Naive thymus-derived CD4-positive, alpha-beta T cell (primary cell): Measurements from ENCODE around the gene ACSM6. TPM values are rescaled to one million over a fixed set of nuclear protein-coding genes. Genes with fewer than 3 reads are reported as not detected.
"Not testable (repeated sequence)": the region's sequence is repeated elsewhere in the genome, so short reads cannot be mapped to it uniquely, and the experiment has no call there.

Experiments
- ATAC-seq: fragments of 150-1000 bp; cut with Tn5 transposase; 2 replicates; pipeline ENCODE4 v1.10.0; 2021; ENCODE audit warnings: mild to moderate bottlenecking, moderate library complexity
- CTCF ChIA-PET: fragments of 350-600 bp; sonication (Branson Sonifier 250); formaldehyde crosslinking; loops from one replicate; lab custom pipeline; 2021; ENCODE audit warnings: antibody characterized with exemption; lab: Charles Lee
- POLR2A ChIA-PET: fragments of 350-600 bp; sonication (Branson Sonifier 250); formaldehyde crosslinking; loops from one replicate; lab custom pipeline; 2021; ENCODE audit warnings: antibody characterized with exemption, inconsistent platforms; lab: Charles Lee
- DNase-seq, 9 donors: peaks; one replicate each; pipeline versions ENCODE4 v3.0.0 to v3.0.0-alpha.2; 2020 to 2022; ENCODE audit warnings: mixed read lengths in 1 of 9
- H3K27ac ChIP-seq: one replicate; pipeline ENCODE4 v1.7.0; 2013; ENCODE audit warnings: mild to moderate bottlenecking, low read depth, low read length, moderate library complexity
- H3K27me3 ChIP-seq, 2 donors: one replicate each; pipeline ENCODE4 v1.7.0; 2013; ENCODE audit warnings: low read length in 2 of 2, mild to moderate bottlenecking in 2 of 2, moderate library complexity in 2 of 2; ENCODE audit not compliant: control insufficient read depth in 2 of 2, insufficient read depth in 2 of 2
- H3K36me3 ChIP-seq, 3 experiments: 1 replicate in 2 of 3; 2 replicates in 1 of 3; pipeline ENCODE4 v1.7.0; 2013; ENCODE audit warnings: low read length in 3 of 3, mild to moderate bottlenecking in 3 of 3, moderate library complexity in 1 of 3; ENCODE audit not compliant: insufficient read depth in 3 of 3, control insufficient read depth in 2 of 3
- H3K4me1 ChIP-seq, 2 donors: one replicate each; pipeline ENCODE4 v1.7.0; 2013; ENCODE audit warnings: low read length in 2 of 2, mild to moderate bottlenecking in 2 of 2, moderate library complexity in 1 of 2; ENCODE audit not compliant: control insufficient read depth in 2 of 2, insufficient read depth in 2 of 2
- H3K4me3 ChIP-seq: 2 replicates; pipeline ENCODE4 v1.7.0; 2013; ENCODE audit warnings: mild to moderate bottlenecking, low read length
- H3K9me3 ChIP-seq, 3 experiments: 1 replicate in 2 of 3; 2 replicates in 1 of 3; pipeline ENCODE4 v1.7.0; 2013; ENCODE audit warnings: low read length in 3 of 3; ENCODE audit not compliant: control insufficient read depth in 2 of 3
- H3K27ac Mint-ChIP-seq, 9 donors: one replicate each; pipeline ENCODE4 v1.8.0; 2020 to 2022; ENCODE audit warnings: mixed read lengths in 9 of 9, mild to moderate bottlenecking in 8 of 9, moderate library complexity in 5 of 9, inconsistent platforms in 2 of 9
- H3K27me3 Mint-ChIP-seq, 5 donors: one replicate each; pipeline ENCODE4 v1.8.0; 2021 to 2022; ENCODE audit warnings: mixed read lengths in 5 of 5, mild to moderate bottlenecking in 1 of 5
- H3K36me3 Mint-ChIP-seq, 5 donors: one replicate each; pipeline ENCODE4 v1.8.0; 2020 to 2022; ENCODE audit warnings: mixed read lengths in 5 of 5, mild to moderate bottlenecking in 3 of 5, inconsistent platforms in 1 of 5
- H3K4me1 Mint-ChIP-seq, 7 donors: one replicate each; pipeline ENCODE4 v1.8.0; 2020 to 2022; ENCODE audit warnings: mixed read lengths in 7 of 7, mild to moderate bottlenecking in 3 of 7, inconsistent platforms in 1 of 7
- H3K4me3 Mint-ChIP-seq, 10 donors: one replicate each; pipeline ENCODE4 v1.8.0; 2020 to 2022; ENCODE audit warnings: mild to moderate bottlenecking in 10 of 10, mixed read lengths in 10 of 10, moderate library complexity in 6 of 10, inconsistent platforms in 2 of 10
- H3K9me3 Mint-ChIP-seq, 11 donors: one replicate each; pipeline ENCODE4 v1.8.0; 2020 to 2022; ENCODE audit warnings: mixed read lengths in 11 of 11, mild to moderate bottlenecking in 4 of 11, inconsistent platforms in 1 of 11, moderate library complexity in 1 of 11
- intact Hi-C, 2 donors: fragments of 100-400 bp; cut with micrococcal nuclease; formaldehyde crosslinking; loops; one replicate each; pipeline ENCODE4 v1.15.1; 2023
- polyA plus RNA-seq, 2 donors: library from polyadenylated mRNA; unstranded; fragments of 300-500 nt; fragmentation: Illumina TruSeq; gene quantifications; one replicate each; pipeline ENCODE4 v1.2.3, GENCODE V29; 2021
- total RNA-seq, 6 experiments: library from RNA in 5 of 6; stranded (reverse) in 5 of 6; gene quantifications; 1 replicate in 5 of 6; 2 replicates in 1 of 6; pipeline ENCODE4 v1.2.3 and lab custom pipeline; 2021 to 2026

ACSM6 gene
- total and polyA plus RNA-seq, 7 experiments from 2014 or later = not detected

- ChIA-PET POLR2A (no interaction called here), CTCF (no interaction called here)
- H3K9me3 Mint-ChIP-seq = peaks cover 0 to 5% (median 0%) of the 10 kb centered on the region in 11 donors
- H3K4me3 Mint-ChIP-seq = no peak overlapping the region
- peaks cover 0 to 3% (median 0%) of the 10 kb centered on the region in 5 donors for H3K36me3 Mint-ChIP-seq
- Histone ChIP-seq H3K4me1 (no peaks in the 10 kb centered on the region), H3K36me3 (no peaks in the 10 kb centered on the region), H3K9me3 (no peaks in the 10 kb centered on the region), H3K4me3 (no peak overlapping the region), H3K27ac (no peak overlapping the region), H3K27me3 (no peaks in the 10 kb centered on the region)
- no peak overlapping the region for H3K27ac Mint-ChIP-seq
- H3K4me1 Mint-ChIP-seq = peaks cover 4 to 10% (median 5%) of the 10 kb centered on the region in 7 donors
- intact Hi-C loops = no loop called here
- ATAC-seq (no peak), DNase-seq (no peak)
- H3K27me3 Mint-ChIP-seq = peaks cover 4 to 35% (median 18%) of the 10 kb centered on the region in 5 donors
Measured at GRCh38 chr10:95188593-95188992, 5.4 kb upstream of the ACSM6 start.

DNA sequence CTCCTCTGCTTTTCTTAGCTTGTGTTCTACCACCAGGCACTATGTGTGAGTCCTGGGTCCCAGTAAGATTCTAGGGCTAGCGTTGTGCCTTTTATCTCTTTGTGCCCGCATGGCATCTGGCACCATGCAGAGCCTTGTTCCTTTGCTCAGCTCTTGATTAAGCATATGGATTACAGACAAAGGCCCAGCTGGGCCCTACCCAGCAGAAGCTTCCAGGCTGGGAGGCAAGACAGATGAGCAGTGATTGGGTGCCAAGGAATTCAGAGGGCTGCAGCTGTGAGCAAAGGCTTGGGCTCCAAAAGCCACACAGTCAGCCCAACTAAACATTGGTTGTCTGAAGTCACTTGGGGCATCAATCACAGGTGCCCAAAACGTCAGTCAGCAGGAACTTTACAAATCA, 2.0 kb downstream of the ACSM6 start:
- no peaks in the 10 kb centered on the region for H3K4me1 ChIP-seq
- peaks cover 0 to 8% (median 3%) of the 10 kb centered on the region in 11 donors for H3K9me3 Mint-ChIP-seq
- H3K27ac ChIP-seq = no peak overlapping the region
- H3K36me3 Mint-ChIP-seq = no peaks in the 10 kb centered on the region
- ChIA-PET POLR2A (no interaction called here), CTCF (no interaction called here)
- no peaks in the 10 kb centered on the region for H3K4me1 Mint-ChIP-seq
- intact Hi-C loops = no loop called here
- no peaks in the 10 kb centered on the region for H3K36me3 ChIP-seq
- H3K9me3 ChIP-seq = no peaks in the 10 kb centered on the region
- ATAC-seq (no peak), DNase-seq (no peak)
- no peak overlapping the region for H3K4me3 Mint-ChIP-seq
- no peak overlapping the region for H3K27ac Mint-ChIP-seq
- H3K4me3 ChIP-seq = no peak overlapping the region
- peaks cover 0 to 12% (median 5%) of the 10 kb centered on the region in 5 donors for H3K27me3 Mint-ChIP-seq
- no peaks in the 10 kb centered on the region for H3K27me3 ChIP-seq

DNA sequence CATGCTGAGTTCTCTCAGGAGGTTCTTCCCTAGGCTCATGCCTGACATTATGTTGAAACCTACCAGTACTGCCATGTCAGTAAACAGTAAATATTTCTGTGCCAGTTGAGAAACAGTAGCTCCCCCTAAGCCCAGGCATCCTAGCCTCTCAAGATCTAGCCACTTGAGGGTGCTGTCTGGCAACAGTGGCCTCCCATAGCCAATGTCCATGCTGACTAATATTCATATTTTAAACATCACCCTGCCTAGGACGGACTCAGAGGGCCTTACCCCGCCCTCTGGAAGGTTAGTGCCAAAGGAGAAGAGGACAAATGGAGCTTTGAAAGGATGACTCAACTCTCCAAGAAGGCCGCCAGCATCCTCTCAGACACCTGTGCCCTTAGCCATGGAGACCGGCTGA, 7.7 kb downstream of the ACSM6 start:
- Mint-ChIP-seq H3K9me3 (peaks cover 0 to 7% (median 3%) of the 10 kb centered on the region in 11 donors), H3K27ac (no peak overlapping the region), H3K27me3 (peaks cover 0 to 6% (median 0%) of the 10 kb centered on the region in 5 donors), H3K4me3 (no peak overlapping the region), H3K36me3 (no peaks in the 10 kb centered on the region), H3K4me1 (no peaks in the 10 kb centered on the region)
- ChIA-PET CTCF (no interaction called here), POLR2A (no interaction called here)
- no peaks in the 10 kb centered on the region for H3K27me3 ChIP-seq
- H3K4me1 ChIP-seq = no peaks in the 10 kb centered on the region
- DNase-seq (no peak), ATAC-seq (no peak)
- H3K9me3 ChIP-seq = no peaks in the 10 kb centered on the region
- H3K27ac ChIP-seq = no peak overlapping the region
- no peak overlapping the region for H3K4me3 ChIP-seq
- intact Hi-C loops = no loop called here
- H3K36me3 ChIP-seq = no peaks in the 10 kb centered on the region

DNA sequence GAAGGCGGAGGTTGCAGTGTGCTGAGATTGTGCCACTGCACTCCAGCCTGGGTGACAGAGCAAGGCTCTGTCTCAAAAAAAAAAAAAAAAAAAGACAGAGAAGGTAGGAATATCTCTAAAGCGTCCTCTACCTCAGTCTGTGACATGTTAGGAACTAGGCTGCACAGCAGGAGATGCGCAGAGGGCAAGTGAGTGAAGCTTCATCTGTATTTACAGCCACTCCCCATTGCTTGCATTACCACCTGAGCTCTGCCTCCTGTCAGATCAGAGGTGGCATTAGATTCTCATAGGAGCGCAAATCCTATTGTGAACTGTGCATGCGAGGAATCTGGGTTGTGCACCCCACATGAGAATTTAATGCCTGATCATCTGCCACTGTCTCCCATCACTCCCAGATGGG, 8.8 kb downstream of the ACSM6 start:
- H3K4me3 ChIP-seq, H3K27me3 Mint-ChIP-seq, H3K36me3 ChIP-seq, intact Hi-C loops, CTCF ChIA-PET, H3K27ac ChIP-seq, POLR2A ChIA-PET, H3K4me1 Mint-ChIP-seq, H3K4me3 Mint-ChIP-seq, H3K27ac Mint-ChIP-seq, H3K36me3 Mint-ChIP-seq, ATAC-seq, H3K9me3 ChIP-seq, H3K9me3 Mint-ChIP-seq, H3K4me1 ChIP-seq, H3K27me3 ChIP-seq, DNase-seq: not testable (repeated sequence)

GRCh38 chr10:95208702-95209391, 14.8 kb downstream of the ACSM6 start:
- ATAC-seq (no peak), DNase-seq (no peak)
- Histone ChIP-seq H3K4me1 (no peaks in the 10 kb centered on the region), H3K4me3 (no peak overlapping the region), H3K36me3 (no peaks in the 10 kb centered on the region), H3K27ac (no peak overlapping the region), H3K27me3 (no peaks in the 10 kb centered on the region), H3K9me3 (no peaks in the 10 kb centered on the region)
- no peak overlapping the region for H3K27ac Mint-ChIP-seq
- H3K4me3 Mint-ChIP-seq = no peak overlapping the region
- ChIA-PET CTCF (no interaction called here), POLR2A (no interaction called here)
- intact Hi-C loops = no loop called here
- peaks cover 0 to 5% (median 0%) of the 10 kb centered on the region in 11 donors for H3K9me3 Mint-ChIP-seq
- no peaks in the 10 kb centered on the region for H3K36me3 Mint-ChIP-seq
- H3K4me1 Mint-ChIP-seq = no peaks in the 10 kb centered on the region
- H3K27me3 Mint-ChIP-seq = peaks cover 0 to 4% (median 0%) of the 10 kb centered on the region in 5 donors

DNA sequence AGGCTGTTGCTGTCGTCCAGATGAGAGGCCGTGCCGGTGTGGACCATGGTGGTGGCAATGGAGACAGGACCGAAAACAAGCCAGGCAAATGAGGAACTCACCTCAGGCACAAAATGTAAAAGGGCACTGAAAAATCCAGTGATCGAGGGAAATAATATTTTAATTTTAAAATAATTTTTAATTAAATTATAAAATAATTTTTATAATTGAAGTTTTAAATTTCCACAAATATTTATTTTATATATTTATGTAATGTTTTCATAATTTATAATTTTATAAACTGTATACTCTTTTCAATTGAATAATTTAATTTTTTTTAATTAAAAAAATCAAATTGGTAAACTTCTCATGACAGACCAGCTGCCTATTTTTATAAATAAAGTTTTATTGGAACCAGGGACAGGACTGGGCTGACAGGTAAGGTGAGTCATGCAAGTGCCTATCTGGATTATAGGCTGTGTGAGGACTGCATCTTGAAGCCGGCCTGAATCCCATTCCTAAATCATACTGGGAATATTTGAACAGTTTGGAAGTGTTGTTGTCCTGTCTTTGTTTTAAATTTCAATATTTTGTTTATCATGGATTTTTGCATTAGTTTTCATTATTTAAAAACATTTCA, 15.6 kb downstream of the ACSM6 start:
- Histone ChIP-seq H3K27ac (no peak overlapping the region), H3K9me3 (no peaks in the 10 kb centered on the region), H3K4me3 (no peak overlapping the region), H3K4me1 (no peaks in the 10 kb centered on the region), H3K27me3 (no peaks in the 10 kb centered on the region), H3K36me3 (no peaks in the 10 kb centered on the region)
- H3K4me1 Mint-ChIP-seq = no peaks in the 10 kb centered on the region
- ATAC-seq = no peak
- H3K9me3 Mint-ChIP-seq = peaks cover 0 to 5% (median 0%) of the 10 kb centered on the region in 11 donors
- no peak overlapping the region for H3K4me3 Mint-ChIP-seq
- peaks cover 0 to 4% (median 0%) of the 10 kb centered on the region in 5 donors for H3K27me3 Mint-ChIP-seq
- intact Hi-C loops = no loop called here
- DNase-seq = no peak
- CTCF ChIA-PET = no interaction called here
- POLR2A ChIA-PET = no interaction called here
- no peaks in the 10 kb centered on the region for H3K36me3 Mint-ChIP-seq
- no peak overlapping the region for H3K27ac Mint-ChIP-seq
